HepG2 (cell line): ENCODE results near the gene POLR3H. TPM values are rescaled to one million over a fixed set of nuclear protein-coding genes. Genes with fewer than 3 reads are reported as not detected.

Source experiments
- ATAC-seq: fragments of 200-7000 bp; cut with Tn5 transposase; 3 replicates; pipeline ENCODE4 v1.9.1; 2020; ENCODE audit warnings: mild to moderate bottlenecking, moderate library complexity
- BruUV-seq: library from RNA; stranded (reverse); fragments of 400-500 nt; replicated peaks from 2 replicates; lab custom pipeline; 2021; lab: Mats Ljungman, UMichigan
- CTCF ChIA-PET: fragments of 300-600 bp; formaldehyde crosslinking; extraction: SDS; loops from one replicate; lab custom pipeline; 2021; ENCODE audit warnings: low total read pairs, inconsistent platforms, low intra/inter-chr PET ratio; lab: Yijun Ruan, JAX
- POLR2A ChIA-PET: fragments of 350-600 bp; sonication (Branson Sonifier 250); formaldehyde crosslinking; loops from one replicate; lab custom pipeline; 2020; ENCODE audit warnings: antibody characterized with exemption, inconsistent platforms; lab: Yijun Ruan, JAX
- DNase-seq: peaks from one replicate; pipeline ENCODE4 v3.0.0-alpha.2; 2015; ENCODE audit warnings: low spot score
- FAIRE-seq: peaks from 3 replicates; lab custom pipeline; 2011; peaks lifted over from hg19 to GRCh38; lab: Jason Lieb, UNC
- H2AFZ ChIP-seq: one replicate; pipeline ENCODE4 v1.6.1; 2011; ENCODE audit warnings: low read length, inconsistent platforms
- H3K27ac ChIP-seq: fragments of 300-600 bp; 3 replicates; pipeline ENCODE4 v1.8.0; 2011; ENCODE audit warnings: mixed run types, mild to moderate bottlenecking, mixed read lengths, low read length, inconsistent platforms; ENCODE audit not compliant: insufficient read depth; ENCODE audit errors: extremely low read length
- H3K27me3 ChIP-seq, 2 experiments: fragments of 200-600 bp in 1 of 2; 2 replicates in 1 of 2; 3 replicates in 1 of 2; pipeline versions ENCODE4 v1.6.0 to v1.8.0; 2011; ENCODE audit warnings: low read length in 2 of 2, mild to moderate bottlenecking in 2 of 2, moderate library complexity in 2 of 2, inconsistent platforms in 1 of 2; ENCODE audit not compliant: insufficient read depth in 2 of 2, control insufficient read depth in 1 of 2
- H3K36me3 ChIP-seq, 2 experiments: fragments of 200-600 bp in 1 of 2; replicated peaks in 1 of 2; 2 replicates in 1 of 2; 3 replicates in 1 of 2; pipeline versions ENCODE4 v1.5.1 to v1.8.0; 2011; ENCODE audit warnings: low read length in 2 of 2, inconsistent platforms in 1 of 2; ENCODE audit not compliant: insufficient read depth in 2 of 2, control insufficient read depth in 1 of 2
- H3K4me1 ChIP-seq: 2 replicates; pipeline ENCODE4 v1.5.1; 2012; ENCODE audit warnings: low read length, inconsistent platforms; ENCODE audit not compliant: insufficient read depth
- H3K4me2 ChIP-seq: 2 replicates; pipeline ENCODE4 v1.6.0; 2011; ENCODE audit warnings: low read depth, low read length, inconsistent platforms
- H3K4me3 ChIP-seq, 3 experiments: fragments of 200-600 bp in 1 of 3; sonication (generic), shearing (Covaris generic) in 1 of 3; replicated peaks in 1 of 3; 2 replicates each; pipeline ENCODE4 v1.5.1; 2011 to 2016; ENCODE audit warnings: low read length in 3 of 3, inconsistent platforms in 2 of 3, low read depth in 2 of 3, mild to moderate bottlenecking in 2 of 3, control low read depth in 1 of 3, mixed read lengths in 1 of 3; ENCODE audit not compliant: insufficient read depth in 1 of 3
- H3K79me2 ChIP-seq: one replicate; pipeline ENCODE4 v1.6.1; 2011; ENCODE audit warnings: low read length, inconsistent platforms; ENCODE audit not compliant: insufficient read depth
- H3K9ac ChIP-seq: 2 replicates; pipeline ENCODE4 v1.6.0; 2011; ENCODE audit warnings: mild to moderate bottlenecking, low read depth, low read length, inconsistent platforms; ENCODE audit not compliant: insufficient read depth
- H3K9me3 ChIP-seq: 2 replicates; pipeline ENCODE4 v1.5.1; 2012; ENCODE audit warnings: mild to moderate bottlenecking, low read length
- H4K20me1 ChIP-seq: 2 replicates; pipeline ENCODE4 v1.6.0; 2011; ENCODE audit warnings: inconsistent platforms, mild to moderate bottlenecking, low read length, moderate library complexity; ENCODE audit not compliant: insufficient read depth
- CBX2 ChIP-seq, 2 experiments: fragments of 200-600 bp in 1 of 2; sonication (generic); formaldehyde crosslinking in 1 of 2; IDR thresholded peaks; 2 replicates each; pipeline versions ENCODE4 v1.7.0 to v1.8.1; 2018 to 2022; ENCODE audit warnings: low read depth in 2 of 2, low read length in 1 of 2, mild to moderate bottlenecking in 1 of 2, missing genetic modification reagents in 1 of 2
- CHCHD3 ChIP-seq: sonication (generic); formaldehyde crosslinking; IDR thresholded peaks from 2 replicates; pipeline ENCODE4 v1.8.0; 2022; ENCODE audit warnings: mild to moderate bottlenecking, missing genetic modification reagents, moderate library complexity
- FOSL2 ChIP-seq: sonication (generic); formaldehyde crosslinking; IDR thresholded peaks from 2 replicates; pipeline ENCODE4 v1.4.0; 2020; ENCODE audit warnings: missing genetic modification reagents
- KDM1A ChIP-seq: IDR thresholded peaks from 2 replicates; pipeline ENCODE4 v1.6.1; 2016; ENCODE audit warnings: missing compliant biosample characterization
- SIX4 ChIP-seq: sonication (generic); formaldehyde crosslinking; IDR thresholded peaks from 2 replicates; pipeline ENCODE4 v1.4.0; 2020; ENCODE audit warnings: missing genetic modification reagents
- ZNF101 ChIP-seq: sonication (generic); formaldehyde crosslinking; IDR thresholded peaks from 2 replicates; pipeline ENCODE4 v1.4.0; 2020; ENCODE audit warnings: mild to moderate bottlenecking, low read depth, missing genetic modification reagents, borderline replicate concordance
- ZNF20 ChIP-seq: sonication (generic); formaldehyde crosslinking; IDR thresholded peaks from 2 replicates; pipeline ENCODE4 v1.4.0; 2020; ENCODE audit warnings: mild to moderate bottlenecking, moderate library complexity, missing genetic modification reagents
- ZNF382 ChIP-seq: sonication (generic); formaldehyde crosslinking; IDR thresholded peaks from 2 replicates; pipeline ENCODE4 v1.5.0; 2020; ENCODE audit warnings: missing genetic modification reagents, mild to moderate bottlenecking, borderline replicate concordance
- ZNF441 ChIP-seq: sonication (generic); formaldehyde crosslinking; IDR thresholded peaks from 2 replicates; pipeline ENCODE4 v1.7.0; 2021; ENCODE audit warnings: missing genetic modification reagents, borderline replicate concordance
- ZNF768 ChIP-seq: sonication (generic); formaldehyde crosslinking; IDR thresholded peaks from 2 replicates; pipeline ENCODE4 v1.4.0; 2020; ENCODE audit warnings: missing genetic modification reagents
- WGBS: methylation state at CpG from one replicate; pipeline ENCODE4 v1.1.6; 2017; ENCODE audit warnings: low lambda C conversion rate; 5-methylcytosine and 5-hydroxymethylcytosine counted together
- in situ Hi-C: cut with HindIII; loops from 2 replicates; pipeline ENCODE4 v1.10.0; 2017; ENCODE audit warnings: low pct_unique_long_range_greater_than_20kb; ENCODE audit not compliant: extremely low pct_ligation_motif_present
- intact Hi-C: fragments of 100-400 bp; cut with micrococcal nuclease; formaldehyde crosslinking; loops from one replicate; pipeline ENCODE4 v1.10.0; 2022; ENCODE audit not compliant: unreplicated experiment
- polyA plus RNA-seq, 8 experiments: library from polyadenylated mRNA; depleted of rRNA in 3 of 8; stranded (reverse) in 7 of 8; unstranded in 1 of 8; fragments of >200 nt; fragmentation: Illumina TruSeq in 4 of 8; extraction: Trizol in 4 of 8; gene quantifications; 2 replicates each; pipeline versions ENCODE4 v1.2.1 to v1.2.3, GENCODE V29; 2011 to 2016; ENCODE audit warnings: low read depth in 4 of 8, missing spikeins in 1 of 8, mixed read lengths in 1 of 8; ENCODE audit not compliant: insufficient read depth in 1 of 8
- total RNA-seq, 5 experiments: library from RNA; depleted of rRNA; stranded (reverse); fragments of >200 nt; fragmentation: Illumina TruSeq; extraction: Trizol; gene quantifications; 2 replicates each; pipeline ENCODE4 v1.2.3, GENCODE V29; 2016; ENCODE audit warnings: low read depth in 1 of 5
- TF ChIP-seq, protein P1 (sequence below): sonication (generic); formaldehyde crosslinking; IDR thresholded peaks from 2 replicates; pipeline ENCODE4 v1.5.1; 2020; ENCODE audit warnings: mild to moderate bottlenecking, moderate library complexity, missing genetic modification reagents
- TF ChIP-seq, protein P2 (sequence below): sonication (generic); formaldehyde crosslinking; IDR thresholded peaks from 2 replicates; pipeline ENCODE4 v1.5.1; 2020; ENCODE audit warnings: missing genetic modification reagents, mild to moderate bottlenecking, borderline replicate concordance

POLR3H gene
- total and polyA plus RNA-seq, 2 of the 13 experiments (the other 11 are each of a cell fraction or from before 2014, with no cell fraction given): 10.3 to 28.6 TPM

DNA sequence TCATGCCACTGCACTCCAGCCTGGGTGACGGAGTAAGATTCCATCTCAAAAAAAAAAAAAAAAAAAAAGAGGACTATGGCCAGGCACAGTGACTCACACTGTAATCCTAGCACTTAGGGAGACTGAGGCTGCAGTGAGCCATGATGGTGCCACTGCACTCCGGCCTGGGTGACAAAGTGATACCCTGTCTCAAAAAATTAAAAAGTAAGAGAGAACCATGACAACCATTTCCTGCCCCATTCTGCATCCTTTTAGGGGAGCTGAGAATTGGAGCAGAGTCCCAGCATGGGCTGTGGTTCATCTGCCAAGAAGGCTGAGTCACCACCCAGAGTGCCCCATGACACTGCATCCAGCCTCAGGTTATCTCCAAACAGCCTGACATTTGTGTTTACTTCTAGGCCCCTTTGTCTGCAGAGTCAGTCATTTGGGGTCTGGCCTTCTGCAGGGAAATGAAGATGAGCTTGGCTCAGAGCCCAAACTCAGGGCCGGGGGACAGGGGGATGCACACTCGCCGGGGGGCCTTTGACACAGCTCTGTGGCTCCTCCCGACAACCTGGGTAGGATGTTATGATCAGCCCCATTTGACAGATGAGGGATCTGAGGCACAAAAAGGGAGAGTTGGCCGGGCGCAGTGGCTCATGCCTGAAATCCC, 21.3 kb upstream of the POLR3H start (continued):
- TF ChIP-seq, protein P1, sequence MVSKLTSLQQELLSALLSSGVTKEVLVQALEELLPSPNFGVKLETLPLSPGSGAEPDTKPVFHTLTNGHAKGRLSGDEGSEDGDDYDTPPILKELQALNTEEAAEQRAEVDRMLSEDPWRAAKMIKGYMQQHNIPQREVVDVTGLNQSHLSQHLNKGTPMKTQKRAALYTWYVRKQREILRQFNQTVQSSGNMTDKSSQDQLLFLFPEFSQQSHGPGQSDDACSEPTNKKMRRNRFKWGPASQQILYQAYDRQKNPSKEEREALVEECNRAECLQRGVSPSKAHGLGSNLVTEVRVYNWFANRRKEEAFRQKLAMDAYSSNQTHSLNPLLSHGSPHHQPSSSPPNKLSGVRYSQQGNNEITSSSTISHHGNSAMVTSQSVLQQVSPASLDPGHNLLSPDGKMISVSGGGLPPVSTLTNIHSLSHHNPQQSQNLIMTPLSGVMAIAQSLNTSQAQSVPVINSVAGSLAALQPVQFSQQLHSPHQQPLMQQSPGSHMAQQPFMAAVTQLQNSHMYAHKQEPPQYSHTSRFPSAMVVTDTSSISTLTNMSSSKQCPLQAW: peak; percentile 53; the same call in 1 of the 2 replicates

DNA sequence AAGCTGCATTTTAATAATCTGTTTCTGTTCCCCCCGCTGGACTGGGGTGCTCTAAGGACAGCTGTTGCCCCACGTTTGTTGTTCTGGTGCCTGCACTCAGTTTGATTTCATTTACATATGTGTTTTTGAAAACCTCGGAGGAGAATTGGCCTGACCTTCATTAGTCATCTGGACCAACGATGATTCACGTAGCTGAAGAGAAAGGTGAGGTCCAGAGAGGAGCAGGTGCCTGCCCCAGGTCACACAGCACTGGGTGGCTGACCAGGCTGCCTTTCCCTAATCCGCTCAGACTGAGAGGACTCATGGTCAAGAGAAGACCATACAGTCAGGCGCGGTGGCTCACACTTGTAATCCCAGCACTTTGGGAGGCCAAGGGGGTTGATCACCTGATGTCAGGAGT, 20.3 kb upstream of the POLR3H start:
- intact Hi-C loops: no loop called here
- TF ChIP-seq FOSL2 (CRISPR knock-in tag): peak; percentile 27; the same call in 1 of the 2 replicates
- no peak for TF ChIP-seq ZNF382 (CRISPR knock-in tag)
- TF ChIP-seq ZNF101 (CRISPR knock-in tag): no peak
- TF ChIP-seq ZNF441: no peak
- no peak for TF ChIP-seq ZNF20 (CRISPR knock-in tag)
- no peak for TF ChIP-seq CHCHD3 (CRISPR knock-in tag)
- peak; percentile 98 for TF ChIP-seq ZNF768 (CRISPR knock-in tag)
- 0 out of 2 replicates have a peak, but pooled peaks have one; percentile 14 for TF ChIP-seq KDM1A
- TF ChIP-seq SIX4 (CRISPR knock-in tag): no peak
- TF ChIP-seq CBX2 (IDR thresholded peaks at IDR 0.05; ENCODE audit: low read depth, low read length): no peak
- TF ChIP-seq CBX2 (CRISPR knock-in tag; IDR thresholded peaks at IDR 0.05; ENCODE audit: low read depth): no peak
- TF ChIP-seq, protein P2, sequence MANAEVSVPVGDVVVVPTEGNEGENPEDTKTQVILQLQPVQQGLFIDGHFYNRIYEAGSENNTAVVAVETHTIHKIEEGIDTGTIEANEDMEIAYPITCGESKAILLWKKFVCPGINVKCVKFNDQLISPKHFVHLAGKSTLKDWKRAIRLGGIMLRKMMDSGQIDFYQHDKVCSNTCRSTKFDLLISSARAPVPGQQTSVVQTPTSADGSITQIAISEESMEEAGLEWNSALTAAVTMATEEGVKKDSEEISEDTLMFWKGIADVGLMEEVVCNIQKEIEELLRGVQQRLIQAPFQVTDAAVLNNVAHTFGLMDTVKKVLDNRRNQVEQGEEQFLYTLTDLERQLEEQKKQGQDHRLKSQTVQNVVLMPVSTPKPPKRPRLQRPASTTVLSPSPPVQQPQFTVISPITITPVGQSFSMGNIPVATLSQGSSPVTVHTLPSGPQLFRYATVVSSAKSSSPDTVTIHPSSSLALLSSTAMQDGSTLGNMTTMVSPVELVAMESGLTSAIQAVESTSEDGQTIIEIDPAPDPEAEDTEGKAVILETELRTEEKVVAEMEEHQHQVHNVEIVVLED: no peak
- no peak overlapping the region for H2AFZ ChIP-seq
- H3K79me2 ChIP-seq: no peaks in the 10 kb centered on the region
- no peak overlapping the region for H3K4me2 ChIP-seq
- no peaks in the 10 kb centered on the region for H3K36me3 ChIP-seq
- ATAC-seq (no peak), DNase-seq (no peak), FAIRE-seq (no peak)
- H3K27ac ChIP-seq: no peak overlapping the region
- ChIA-PET CTCF (no interaction called here), POLR2A (interaction anchor here (1.1 to 2.3 kb wide), 5 partner anchors 15 to 56 kb away, joined by 3 to 11 read pairs (median 6); partner anchors contain the start of gene PMM1)
- H3K4me3 ChIP-seq: no peak overlapping the region
- BruUV-seq: no TSS peak
- peaks cover 60% of the 10 kb centered on the region for H3K4me1 ChIP-seq
- H3K27me3 ChIP-seq: peaks cover 0 to 29% of the 10 kb centered on the region in 2 experiments; a peak in 4 of 5 replicates
- in situ Hi-C loops: no loop called here
- H3K9ac ChIP-seq: no peak overlapping the region
- no peaks in the 10 kb centered on the region for H3K9me3 ChIP-seq
- WGBS: 57% methylated on average over 7 of the region's 8 CpGs
- no peaks in the 10 kb centered on the region for H4K20me1 ChIP-seq
